ENCODE measurements around the gene PHACTR4.

DNA sequence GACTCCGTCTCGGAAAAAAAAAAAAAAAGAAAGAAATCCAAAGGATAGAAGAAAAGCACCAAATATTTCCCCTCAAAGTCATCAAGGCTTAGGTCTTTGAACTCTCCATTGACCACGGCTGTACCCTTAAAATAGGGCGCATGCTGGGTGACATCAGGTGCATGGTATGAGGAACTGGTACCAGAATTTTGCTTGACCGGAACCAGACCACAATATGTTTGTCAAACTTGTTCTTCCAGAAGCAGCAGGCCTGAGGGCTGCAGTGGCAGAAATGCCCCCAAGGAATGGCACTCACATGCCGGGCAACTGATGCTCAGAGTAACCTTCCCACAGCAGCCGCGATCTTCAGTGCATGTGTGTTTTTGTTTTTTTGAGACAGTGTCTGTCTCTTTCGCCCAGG is 157.3 kb downstream of the PHACTR4 start:
- TF ChIP-seq, protein P1, sequence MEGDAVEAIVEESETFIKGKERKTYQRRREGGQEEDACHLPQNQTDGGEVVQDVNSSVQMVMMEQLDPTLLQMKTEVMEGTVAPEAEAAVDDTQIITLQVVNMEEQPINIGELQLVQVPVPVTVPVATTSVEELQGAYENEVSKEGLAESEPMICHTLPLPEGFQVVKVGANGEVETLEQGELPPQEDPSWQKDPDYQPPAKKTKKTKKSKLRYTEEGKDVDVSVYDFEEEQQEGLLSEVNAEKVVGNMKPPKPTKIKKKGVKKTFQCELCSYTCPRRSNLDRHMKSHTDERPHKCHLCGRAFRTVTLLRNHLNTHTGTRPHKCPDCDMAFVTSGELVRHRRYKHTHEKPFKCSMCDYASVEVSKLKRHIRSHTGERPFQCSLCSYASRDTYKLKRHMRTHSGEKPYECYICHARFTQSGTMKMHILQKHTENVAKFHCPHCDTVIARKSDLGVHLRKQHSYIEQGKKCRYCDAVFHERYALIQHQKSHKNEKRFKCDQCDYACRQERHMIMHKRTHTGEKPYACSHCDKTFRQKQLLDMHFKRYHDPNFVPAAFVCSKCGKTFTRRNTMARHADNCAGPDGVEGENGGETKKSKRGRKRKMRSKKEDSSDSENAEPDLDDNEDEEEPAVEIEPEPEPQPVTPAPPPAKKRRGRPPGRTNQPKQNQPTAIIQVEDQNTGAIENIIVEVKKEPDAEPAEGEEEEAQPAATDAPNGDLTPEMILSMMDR (conservative IDR thresholded peaks at IDR 0.05 in 1 of 2, IDR thresholded peaks at IDR 0.05 in 1 of 2; ENCODE audit: low read depth in 1 of 2, low read length in 2 of 2) = no peak
- no peak for TF ChIP-seq EZH2 (IDR thresholded peaks at IDR 0.05; ENCODE audit: low read length, missing control alignments)

All from fibroblast of lung (primary cell).